ELR (cell line): ENCODE results near the gene CTNNA3.

Source experiments
- DNase-seq: peaks from one replicate; pipeline ENCODE4 v3.0.0-alpha.2; 2015; ENCODE audit warnings: low read depth

Gene CTNNA3

GRCh38 chr10:66071907-66072306 is 1624.1 kb downstream of the CTNNA3 start:
- no peak for DNase-seq

- no peak for DNase-seq
Measured at GRCh38 chr10:66058594-66058993, 1637.4 kb downstream of the CTNNA3 start.

DNA sequence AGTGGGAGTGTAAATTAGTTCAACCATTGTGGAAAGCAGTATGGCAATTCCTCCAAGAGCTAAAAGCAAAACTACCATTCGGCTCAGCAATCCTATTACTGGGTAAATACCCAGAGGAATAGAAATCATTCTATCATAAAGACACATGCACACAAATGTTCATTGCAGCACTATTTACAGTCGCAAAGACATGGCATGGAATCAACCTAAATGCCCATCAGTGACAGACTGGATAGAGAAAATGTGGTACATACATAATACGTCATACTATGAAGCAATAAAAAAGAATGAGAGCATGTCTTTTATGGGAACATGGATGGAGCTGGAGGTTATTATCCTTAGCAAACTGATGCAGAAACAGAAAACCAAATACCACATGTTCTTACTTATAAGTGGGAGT is 1646.7 kb downstream of the CTNNA3 start:
- no peak for DNase-seq

DNA sequence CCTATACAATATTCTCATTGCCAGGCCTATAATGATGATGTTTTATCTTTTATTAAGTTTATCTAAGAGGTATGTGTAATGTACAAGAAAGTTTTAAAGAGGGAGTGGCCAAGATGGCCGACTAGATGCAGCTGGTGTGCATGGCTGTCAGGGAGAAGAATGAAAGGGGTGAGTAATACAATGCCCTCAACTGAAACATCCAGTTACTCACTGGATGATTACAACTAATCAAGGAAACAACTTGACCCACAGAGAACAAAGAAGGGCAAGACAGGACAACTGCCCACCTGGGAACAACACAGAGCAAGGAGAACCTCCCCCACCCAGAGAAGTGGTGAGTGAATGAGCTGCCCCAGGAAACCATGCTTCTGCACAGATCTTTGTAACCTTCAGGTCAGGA is 1650.1 kb downstream of the CTNNA3 start:
- DNase-seq = no peak

- DNase-seq = no peak
Measured at GRCh38 chr10:66041771-66042170, 1654.2 kb downstream of the CTNNA3 start.

DNA sequence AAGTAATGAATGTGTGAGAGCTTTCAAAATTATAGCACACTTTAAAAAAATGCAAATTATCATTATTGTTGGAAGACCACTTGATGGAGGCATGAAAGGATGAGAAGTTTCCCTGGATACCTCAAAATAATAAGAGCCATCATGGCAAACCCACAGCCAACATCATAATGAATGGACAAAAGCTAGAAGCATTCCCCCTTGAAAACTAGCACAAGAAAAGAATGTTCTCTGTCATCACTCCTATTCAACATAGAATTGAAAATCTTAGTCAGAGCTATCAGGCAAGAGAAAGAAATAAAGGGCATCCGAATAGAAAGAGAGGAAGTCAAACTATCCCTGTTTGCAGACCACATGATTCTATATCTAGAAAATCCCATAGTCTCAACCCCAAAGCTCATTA is 1657.4 kb downstream of the CTNNA3 start:
- no peak for DNase-seq

DNA sequence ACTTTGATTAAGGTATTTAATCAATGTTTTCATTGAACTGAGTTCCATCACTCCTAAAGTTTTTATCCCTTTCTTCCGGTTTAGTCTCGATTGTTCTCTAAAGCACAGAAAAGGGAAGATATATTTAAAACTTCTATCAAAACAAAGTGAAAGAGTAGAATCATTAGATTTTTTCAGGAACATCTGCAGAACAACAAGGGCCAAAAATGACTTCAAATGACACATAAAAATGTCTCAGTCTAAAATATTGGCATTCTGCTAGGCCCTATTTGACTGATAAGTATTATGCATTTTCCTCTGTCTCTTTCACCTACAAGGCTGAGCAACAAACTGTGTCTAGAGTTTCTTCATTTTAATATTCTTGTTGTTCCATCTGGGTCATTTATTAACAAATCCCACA is 1669.7 kb downstream of the CTNNA3 start:
- DNase-seq = no peak

DNA sequence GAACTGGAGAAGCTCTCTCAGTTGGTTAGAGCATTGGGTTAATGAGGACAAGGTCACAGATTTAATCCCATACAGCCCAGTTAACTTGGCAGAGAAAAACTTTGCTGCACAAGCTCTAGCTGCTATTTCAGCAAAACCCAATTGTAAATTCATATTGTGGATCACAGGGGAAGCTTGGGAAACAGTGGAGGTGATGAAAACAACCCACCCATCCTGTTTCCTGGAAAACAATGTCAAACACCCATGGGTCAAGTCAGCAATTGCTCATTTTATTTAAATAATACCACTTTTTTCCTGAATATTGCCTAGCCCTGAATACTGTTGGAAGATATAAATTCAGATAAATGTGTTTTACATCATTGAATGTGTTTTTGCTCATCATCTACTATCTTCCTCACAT is 1670.8 kb downstream of the CTNNA3 start:
- no peak for DNase-seq

DNA sequence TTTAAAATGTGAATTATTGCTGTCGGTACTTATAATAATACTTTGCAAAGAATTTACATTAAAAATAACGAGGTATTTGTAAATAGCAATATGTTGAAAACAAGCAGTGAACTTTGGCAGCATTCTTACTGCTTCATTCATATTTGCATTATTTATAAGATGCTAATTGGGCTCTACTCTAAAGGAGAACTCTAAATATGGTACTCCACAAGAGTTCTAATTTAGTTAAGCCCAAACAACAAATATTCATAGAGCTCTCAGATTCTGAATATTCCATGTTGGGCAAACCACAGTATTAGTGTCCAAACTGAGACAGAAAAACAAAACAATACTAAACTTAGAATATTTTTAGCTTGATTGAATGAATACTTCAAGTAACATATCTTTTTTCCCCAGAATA is 1674.6 kb downstream of the CTNNA3 start:
- DNase-seq = no peak

DNA sequence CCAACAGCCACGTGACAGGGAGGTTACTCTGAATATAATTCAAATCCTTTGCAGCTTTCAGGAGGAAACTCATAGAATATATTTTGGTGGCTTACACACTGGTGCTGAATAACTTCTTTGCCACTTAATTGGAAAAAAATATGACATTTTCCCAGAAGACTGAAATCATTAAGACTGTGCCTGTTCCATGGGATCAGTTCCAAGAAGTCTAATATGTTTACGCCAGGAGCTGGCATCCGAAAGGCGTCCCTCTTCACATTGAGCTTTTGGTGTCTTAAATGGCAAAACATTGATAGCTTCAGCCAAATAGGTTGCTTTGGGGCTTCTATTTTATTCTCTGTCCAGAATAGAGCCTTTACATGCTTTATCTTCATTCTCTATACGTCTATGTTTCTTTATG is 1687.8 kb downstream of the CTNNA3 start:
- DNase-seq = no peak

DNA sequence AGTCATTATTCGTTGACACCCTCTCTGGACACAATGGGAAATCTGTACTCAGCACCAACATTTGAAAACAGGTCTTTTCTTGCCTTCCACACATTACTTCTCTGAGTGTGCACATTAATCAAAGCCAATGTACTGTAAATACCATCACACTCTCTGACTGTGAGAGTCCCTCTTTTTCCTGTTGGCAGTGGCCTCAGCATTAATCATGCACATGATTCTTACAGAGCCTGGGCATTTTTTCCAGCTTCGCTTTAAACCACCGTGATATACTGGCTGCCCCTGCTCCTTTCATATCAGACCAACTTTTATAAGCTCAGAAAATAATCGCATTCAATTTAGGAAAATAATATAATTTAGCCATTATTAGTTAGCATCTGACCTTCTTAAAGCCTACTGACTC is 1689.6 kb downstream of the CTNNA3 start:
- DNase-seq = no peak

- no peak for DNase-seq
Measured at GRCh38 chr10:65993451-65993850, 1702.5 kb downstream of the CTNNA3 start.

DNA sequence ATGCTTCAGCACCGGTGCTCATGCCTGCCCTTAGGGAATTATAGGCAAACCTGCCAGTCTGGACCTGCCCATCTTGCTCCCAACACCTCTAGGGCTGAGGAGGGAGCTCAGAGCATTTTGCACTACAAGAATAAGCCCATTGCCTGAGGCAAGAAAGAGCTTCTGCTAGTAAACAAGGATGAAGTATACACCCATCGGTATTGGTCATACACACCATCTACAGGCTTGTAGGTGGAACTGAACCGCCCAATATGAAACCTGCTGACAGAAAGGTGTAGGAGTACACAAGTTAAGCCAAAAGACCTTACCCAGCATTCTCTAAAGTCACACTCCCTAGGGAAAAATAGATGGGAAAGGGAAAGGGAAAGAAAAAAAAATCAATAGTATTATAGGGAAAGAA is 1727.1 kb downstream of the CTNNA3 start:
- DNase-seq = no peak

DNA sequence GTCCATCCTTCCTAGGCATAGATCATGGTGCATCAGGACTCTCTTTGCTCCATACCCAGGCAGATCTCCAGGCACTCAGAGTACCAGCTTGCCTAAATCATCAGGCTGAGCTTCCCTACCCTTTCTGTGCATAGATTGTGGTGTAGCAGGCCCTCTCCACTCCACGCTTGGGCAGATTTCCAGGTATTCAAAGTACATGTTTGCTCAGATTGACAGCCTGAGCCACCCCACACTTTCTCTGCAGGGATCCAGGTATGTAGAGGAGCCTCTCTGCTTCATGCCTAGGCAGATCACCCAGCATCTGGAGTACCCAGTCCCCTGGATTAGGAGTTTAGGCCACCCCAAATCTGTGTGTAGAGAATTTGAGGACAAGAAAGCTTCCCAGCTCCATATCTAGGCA is 1727.6 kb downstream of the CTNNA3 start:
- no peak for DNase-seq

- DNase-seq = no peak
Measured at GRCh38 chr10:65964205-65964604, 1731.8 kb downstream of the CTNNA3 start.

DNA sequence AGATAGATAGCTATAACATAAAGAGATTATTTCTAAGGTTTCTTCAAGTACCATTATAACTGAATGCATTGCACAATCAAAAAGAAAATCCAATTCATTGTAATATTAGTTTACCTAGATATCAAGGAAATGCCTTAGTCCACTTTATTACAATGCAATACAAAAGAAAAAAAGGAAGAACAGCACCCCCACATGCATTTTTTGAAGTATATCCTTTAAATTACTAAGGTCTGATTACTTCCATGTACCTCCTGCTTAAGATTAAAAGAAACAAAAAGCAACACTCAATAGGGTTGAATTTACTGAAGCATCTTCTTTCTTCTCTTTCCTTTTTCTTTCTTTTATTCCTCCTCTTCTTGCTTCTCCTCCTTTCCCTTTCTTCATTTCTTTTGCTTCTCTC is 1743.9 kb downstream of the CTNNA3 start:
- no peak for DNase-seq

DNA sequence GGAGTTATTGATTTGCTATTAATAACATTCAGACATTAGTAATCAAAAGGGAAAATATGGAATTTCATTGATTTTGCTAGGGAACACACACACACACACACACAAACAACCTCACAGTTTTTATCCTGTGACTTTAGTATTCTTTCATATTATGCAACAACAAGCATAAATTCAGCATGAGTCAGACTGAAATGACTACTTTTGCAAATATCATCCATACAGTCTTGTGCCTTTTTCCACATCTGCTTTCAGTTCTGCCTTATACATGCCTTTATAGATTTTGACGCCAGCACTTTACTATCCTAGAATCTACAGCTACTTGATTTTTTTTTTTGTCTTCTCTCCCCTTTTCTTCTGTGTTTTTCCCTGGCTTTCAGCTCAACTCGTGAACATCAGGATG is 1745.9 kb downstream of the CTNNA3 start:
- peak; percentile 4 for DNase-seq

DNA sequence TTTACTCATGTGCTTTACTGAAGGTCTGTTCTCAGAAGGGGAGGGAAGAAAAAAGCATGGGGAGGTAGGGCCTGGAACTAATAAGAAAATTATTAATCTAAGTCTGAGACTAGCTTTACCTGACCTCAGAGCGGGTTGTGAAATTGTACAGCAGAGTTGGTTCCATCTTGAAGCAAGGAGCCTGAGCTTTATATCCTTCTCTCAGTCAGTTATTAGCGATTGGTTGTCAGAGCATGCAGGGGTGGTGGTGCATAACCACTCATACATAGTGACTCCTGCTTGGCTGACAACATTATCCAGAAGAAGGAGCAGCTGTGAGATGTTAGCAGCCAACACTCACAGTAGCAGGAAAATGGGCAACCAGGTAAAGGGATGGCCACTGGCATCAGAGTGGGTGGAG is 1746.5 kb downstream of the CTNNA3 start:
- no peak for DNase-seq

GRCh38 chr10:65945061-65945460 is 1750.9 kb downstream of the CTNNA3 start:
- DNase-seq = no peak

DNA sequence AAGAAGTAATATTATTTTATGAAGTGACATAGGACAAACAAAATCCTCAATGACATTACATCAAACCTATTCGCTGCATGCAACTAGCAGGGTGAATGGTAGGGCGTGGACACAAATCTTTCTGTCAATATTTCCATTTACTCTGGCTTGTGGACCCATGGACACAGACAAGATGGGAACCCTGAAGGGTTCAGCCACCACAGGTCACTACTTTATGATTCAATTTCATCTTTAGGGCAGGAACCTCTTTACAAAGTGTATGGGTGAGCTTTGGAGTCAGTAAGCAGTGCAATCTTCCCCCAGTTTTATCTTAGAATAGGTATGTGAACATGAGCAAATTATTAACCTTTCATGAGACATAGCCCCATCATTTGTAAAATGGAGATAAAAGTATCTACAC is 1752.5 kb downstream of the CTNNA3 start:
- DNase-seq = no peak

DNA sequence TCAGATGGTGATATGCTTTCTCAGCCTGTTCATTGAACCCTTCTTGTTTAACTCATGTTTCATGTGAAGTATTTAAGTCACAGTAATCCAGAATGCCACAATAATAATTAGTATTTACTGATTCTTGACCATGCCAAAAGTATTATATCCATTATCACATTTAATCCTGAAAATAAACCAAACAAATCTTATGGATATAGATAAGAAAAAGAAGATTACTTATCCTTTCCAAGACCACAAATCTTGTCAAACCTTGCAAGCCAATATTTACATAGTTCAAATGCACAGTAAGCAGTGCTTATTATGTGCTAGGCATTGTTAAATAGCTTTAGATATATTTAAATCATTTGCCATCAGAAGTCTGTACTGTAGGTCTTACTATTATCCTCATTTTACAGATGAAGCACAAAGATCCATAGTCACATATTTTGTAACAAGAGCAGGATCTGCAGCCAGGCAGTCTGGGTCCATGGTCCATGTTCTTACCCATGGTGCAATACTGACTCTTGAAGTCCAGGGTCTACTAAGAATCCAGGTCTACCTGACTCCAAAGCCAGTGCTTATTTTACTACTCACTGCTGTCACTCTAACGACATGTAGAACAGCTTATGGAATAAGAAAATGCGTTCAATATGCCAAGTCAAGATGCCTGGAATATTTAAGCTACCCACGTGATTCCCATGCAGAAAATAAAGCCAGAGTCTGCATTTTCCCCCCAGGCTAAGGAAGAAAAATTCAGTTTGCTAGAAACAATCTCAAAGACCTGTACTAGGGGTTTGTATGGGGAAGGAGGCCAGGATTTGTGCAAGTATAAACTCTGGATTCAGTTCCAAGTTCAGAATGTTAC is 1755.0 kb downstream of the CTNNA3 start:
- no peak for DNase-seq

- no peak for DNase-seq
Measured at GRCh38 chr10:65940105-65940504, 1755.9 kb downstream of the CTNNA3 start.

DNA sequence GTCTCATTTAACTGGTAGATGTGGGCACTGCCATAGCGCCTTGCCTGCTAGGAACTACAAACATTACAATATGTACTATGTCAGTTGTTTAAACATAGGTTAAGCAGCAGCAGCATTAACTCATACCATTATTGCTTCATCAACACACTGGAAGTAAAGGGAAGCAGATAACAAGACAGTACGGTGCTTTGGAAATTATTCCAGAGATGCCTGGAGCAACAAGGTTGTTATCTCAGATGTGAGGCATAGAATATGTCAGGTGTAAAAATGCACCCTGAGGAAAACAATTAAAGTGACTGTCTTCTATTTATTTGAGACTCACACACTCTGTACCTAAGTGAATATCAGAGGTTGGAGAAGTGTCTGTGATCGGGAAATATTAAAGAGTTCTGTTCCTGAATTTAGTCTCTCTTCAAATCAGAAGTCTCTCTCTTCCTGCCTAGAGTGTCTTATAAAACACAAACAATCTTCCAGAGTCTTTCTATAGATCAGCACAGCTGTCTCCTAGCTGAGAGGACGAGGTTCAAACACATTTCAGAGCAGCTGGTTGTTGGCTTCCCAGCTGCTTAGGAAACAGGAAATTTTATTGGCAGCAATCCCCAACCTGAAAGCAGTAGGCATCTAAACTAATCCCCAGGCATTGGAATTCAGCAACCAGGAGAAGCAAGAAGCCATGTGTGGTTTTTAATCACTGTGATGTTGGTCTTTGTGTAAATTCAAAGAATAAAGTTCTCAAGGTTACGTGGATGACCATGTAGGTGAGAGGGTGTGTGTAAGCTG is 1764.5 kb downstream of the CTNNA3 start:
- DNase-seq = no peak
